Mucosa of stomach (tissue), 1 donor: ENCODE results near the gene ETNK1.
"Not testable (repeated sequence)": the region's sequence is repeated elsewhere in the genome, so short reads cannot be mapped to it uniquely, and the experiment has no call there.

Source experiments
- H3K27me3 ChIP-seq: one replicate; pipeline ENCODE4 v1.7.0; 2013; ENCODE audit warnings: mild to moderate bottlenecking, low read length; ENCODE audit not compliant: control insufficient read depth, insufficient read depth
- H3K36me3 ChIP-seq: one replicate; pipeline ENCODE4 v1.7.0; 2013; ENCODE audit warnings: low read length; ENCODE audit not compliant: control insufficient read depth, insufficient read depth
- H3K4me1 ChIP-seq: one replicate; pipeline ENCODE4 v1.7.0; 2013; ENCODE audit warnings: mild to moderate bottlenecking, low read length; ENCODE audit not compliant: control insufficient read depth, insufficient read depth
- H3K4me3 ChIP-seq: one replicate; pipeline ENCODE4 v1.7.0; 2013; ENCODE audit warnings: low read length
- H3K9ac ChIP-seq: one replicate; pipeline ENCODE4 v1.7.0; 2013; ENCODE audit warnings: mild to moderate bottlenecking, low read length, moderate library complexity
- H3K9me3 ChIP-seq: one replicate; pipeline ENCODE4 v1.7.0; 2013; ENCODE audit warnings: mild to moderate bottlenecking, low read length, moderate library complexity; ENCODE audit not compliant: control insufficient read depth
- donor health status: Pancreatic carcinoma.

ETNK1 gene, protein sequence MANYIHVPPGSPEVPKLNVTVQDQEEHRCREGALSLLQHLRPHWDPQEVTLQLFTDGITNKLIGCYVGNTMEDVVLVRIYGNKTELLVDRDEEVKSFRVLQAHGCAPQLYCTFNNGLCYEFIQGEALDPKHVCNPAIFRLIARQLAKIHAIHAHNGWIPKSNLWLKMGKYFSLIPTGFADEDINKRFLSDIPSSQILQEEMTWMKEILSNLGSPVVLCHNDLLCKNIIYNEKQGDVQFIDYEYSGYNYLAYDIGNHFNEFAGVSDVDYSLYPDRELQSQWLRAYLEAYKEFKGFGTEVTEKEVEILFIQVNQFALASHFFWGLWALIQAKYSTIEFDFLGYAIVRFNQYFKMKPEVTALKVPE

GRCh38 chr12:22624870-22625761 lies at the start of gene ETNK1:
TSS of gene ETNK1 (plus strand) at chr12:22625171. CDS start at chr12:22625431, 260 bp downstream.
- no peaks in the 10 kb centered on the region for H3K9me3 ChIP-seq

DNA sequence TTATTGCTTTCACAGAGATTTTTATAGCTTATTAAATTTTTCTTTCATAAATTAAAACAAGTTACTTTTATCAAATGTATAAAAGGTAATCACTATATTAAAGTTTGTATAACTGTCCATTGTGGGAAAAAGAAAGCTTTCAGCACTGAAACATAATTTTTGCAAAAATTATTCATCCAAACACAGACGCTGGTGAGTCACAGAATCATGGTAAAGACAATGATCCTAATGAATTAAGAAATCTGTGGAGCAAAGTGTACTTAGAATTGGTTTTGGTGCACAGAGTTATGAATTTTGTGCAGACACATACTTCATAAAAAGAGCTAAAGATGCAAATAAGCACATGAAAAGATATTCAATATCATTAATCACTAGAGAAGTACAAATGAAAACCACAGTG lies 48.9 kb upstream of the ETNK1 start:
- H3K36me3 ChIP-seq: no peaks in the 10 kb centered on the region
- no peak overlapping the region for H3K4me3 ChIP-seq
- no peaks in the 10 kb centered on the region for H3K27me3 ChIP-seq
- H3K4me1 ChIP-seq: peaks cover 41% of the 10 kb centered on the region
- H3K9ac ChIP-seq: no peak overlapping the region
- no peaks in the 10 kb centered on the region for H3K9me3 ChIP-seq

More at GRCh38 chr12:22624870-22625761, at the start of gene ETNK1:
- peak within 1 kb of the TSS; percentile 99 for H3K9ac ChIP-seq
- peaks cover 6% of the 10 kb centered on the region for H3K4me1 ChIP-seq
- H3K36me3 ChIP-seq: no peaks in the 10 kb centered on the region
- no peaks in the 10 kb centered on the region for H3K27me3 ChIP-seq
- H3K4me3 ChIP-seq: peak within 1 kb of the TSS; percentile 95

GRCh38 chr12:22576473-22576872 lies 48.5 kb upstream of the ETNK1 start:
- Histone ChIP-seq H3K9ac (no peak overlapping the region), H3K9me3 (no peaks in the 10 kb centered on the region), H3K36me3 (no peaks in the 10 kb centered on the region), H3K4me3 (no peak overlapping the region), H3K27me3 (no peaks in the 10 kb centered on the region), H3K4me1 (peaks cover 41% of the 10 kb centered on the region)

- no peaks in the 10 kb centered on the region for H3K9me3 ChIP-seq
- H3K27me3 ChIP-seq: no peaks in the 10 kb centered on the region
- H3K9ac ChIP-seq: no peak overlapping the region
- no peak overlapping the region for H3K4me3 ChIP-seq
- H3K4me1 ChIP-seq: peaks cover 37% of the 10 kb centered on the region
- H3K36me3 ChIP-seq: no peaks in the 10 kb centered on the region
These were observed 47.3 kb upstream of the ETNK1 start for GRCh38 chr12:22577667-22578066.

GRCh38 chr12:22578328-22578727 lies 46.6 kb upstream of the ETNK1 start:
- H3K9ac ChIP-seq: no peak overlapping the region
- no peaks in the 10 kb centered on the region for H3K36me3 ChIP-seq
- peaks cover 34% of the 10 kb centered on the region for H3K4me1 ChIP-seq
- no peaks in the 10 kb centered on the region for H3K9me3 ChIP-seq
- H3K4me3 ChIP-seq: no peak overlapping the region
- H3K27me3 ChIP-seq: no peaks in the 10 kb centered on the region

DNA sequence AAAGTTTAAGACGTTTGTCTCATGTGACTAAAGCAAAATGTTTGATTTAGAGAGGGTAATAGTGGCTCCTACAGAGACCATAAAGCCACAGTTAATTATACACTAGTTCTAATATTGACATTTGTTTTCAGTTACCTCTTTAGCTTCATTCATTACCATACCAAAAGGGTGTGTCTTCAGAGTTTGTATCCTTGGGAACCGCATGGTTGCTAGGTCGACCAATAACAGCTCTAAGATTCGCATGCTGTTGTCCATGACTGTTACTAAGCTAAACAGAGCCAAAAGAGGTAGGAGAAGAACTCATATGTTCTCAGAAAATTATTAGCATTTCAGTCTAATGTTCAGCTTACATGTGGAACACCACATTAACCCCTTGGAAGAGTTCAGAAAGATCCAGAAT lies 36.2 kb upstream of the ETNK1 start:
- Histone ChIP-seq H3K4me3 (no peak overlapping the region), H3K27me3 (no peaks in the 10 kb centered on the region), H3K9me3 (no peaks in the 10 kb centered on the region), H3K9ac (no peak overlapping the region), H3K4me1 (peaks cover 5% of the 10 kb centered on the region), H3K36me3 (no peaks in the 10 kb centered on the region)

DNA sequence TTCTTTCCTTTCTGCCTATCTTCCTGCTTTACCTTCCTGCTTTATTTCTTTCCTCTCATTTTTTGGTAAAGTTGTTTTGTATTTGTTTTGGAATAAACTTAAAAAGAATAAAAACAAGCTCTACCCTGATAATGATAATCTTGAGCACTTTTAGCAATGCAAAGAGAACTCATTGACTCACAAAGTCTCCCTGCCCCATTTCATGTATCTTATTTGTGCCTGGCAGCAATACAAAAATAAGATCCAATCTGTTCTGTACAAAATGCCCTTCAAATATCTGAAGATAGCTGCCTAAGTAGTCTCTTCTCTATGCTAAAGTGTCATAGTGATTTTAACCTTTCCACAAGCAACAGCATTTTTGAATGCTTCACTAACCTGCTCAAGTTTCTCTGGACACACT lies 31.1 kb upstream of the ETNK1 start:
- Histone ChIP-seq H3K9ac (no peak overlapping the region), H3K27me3 (no peaks in the 10 kb centered on the region), H3K9me3 (no peaks in the 10 kb centered on the region)

DNA sequence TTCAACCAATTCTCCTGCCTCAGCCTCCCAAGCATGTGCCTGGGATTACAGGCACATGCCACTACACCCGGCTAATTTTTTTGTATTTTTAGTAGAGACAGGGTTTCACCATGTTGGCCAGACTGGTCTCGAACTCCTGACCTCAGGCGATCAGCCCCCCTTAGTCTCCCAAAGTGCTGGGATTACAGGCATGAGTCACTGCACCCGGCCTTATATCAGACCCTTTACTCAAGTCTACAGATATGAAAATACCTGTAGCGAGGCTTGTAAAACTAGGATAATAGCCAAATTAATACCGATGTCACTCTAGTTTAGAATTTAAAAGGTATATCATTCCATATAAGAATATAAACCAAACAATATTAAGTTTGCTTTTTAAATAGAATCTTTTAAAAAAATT lies 27.4 kb upstream of the ETNK1 start:
- not testable (repeated sequence) for H3K36me3 ChIP-seq, H3K9me3 ChIP-seq, H3K9ac ChIP-seq, H3K4me3 ChIP-seq, H3K27me3 ChIP-seq
- peaks cover 18% of the 10 kb centered on the region for H3K4me1 ChIP-seq

More for the DNA sequence above, 31.1 kb upstream of the ETNK1 start:
- Histone ChIP-seq H3K4me3 (no peak overlapping the region), H3K36me3 (no peaks in the 10 kb centered on the region), H3K4me1 (peaks cover 18% of the 10 kb centered on the region)

DNA sequence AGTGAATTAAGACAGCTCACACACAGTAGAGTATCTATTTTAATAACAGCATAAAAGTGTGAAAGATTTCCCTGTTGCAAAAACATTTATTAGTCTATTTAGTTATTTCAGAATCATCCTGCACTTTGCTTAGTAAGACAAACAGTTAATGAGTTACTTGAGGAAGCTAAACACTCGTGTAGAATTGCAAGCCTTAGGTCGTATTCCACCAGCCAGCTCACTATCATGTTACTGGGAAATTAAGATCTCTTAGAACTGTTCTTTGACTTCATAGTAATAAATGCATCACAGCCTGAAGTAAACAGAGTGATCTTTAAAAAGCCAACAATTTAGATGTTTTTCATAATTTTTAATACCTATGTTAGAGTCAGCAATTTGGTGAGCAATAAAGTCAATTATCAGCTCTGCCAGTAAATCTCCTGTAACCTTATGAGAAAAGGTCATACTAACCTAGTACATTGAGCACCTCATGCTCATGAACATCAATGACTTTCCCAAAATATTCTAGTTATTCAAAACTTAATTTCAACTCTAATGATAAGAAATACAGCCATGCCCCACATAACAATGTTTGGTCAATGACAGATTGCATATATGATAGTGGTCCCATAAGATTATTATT lies 26.7 kb upstream of the ETNK1 start:
- Histone ChIP-seq H3K36me3 (no peaks in the 10 kb centered on the region), H3K9me3 (no peaks in the 10 kb centered on the region), H3K27me3 (no peaks in the 10 kb centered on the region), H3K9ac (no peak overlapping the region), H3K4me3 (no peak overlapping the region), H3K4me1 (peaks cover 18% of the 10 kb centered on the region)

DNA sequence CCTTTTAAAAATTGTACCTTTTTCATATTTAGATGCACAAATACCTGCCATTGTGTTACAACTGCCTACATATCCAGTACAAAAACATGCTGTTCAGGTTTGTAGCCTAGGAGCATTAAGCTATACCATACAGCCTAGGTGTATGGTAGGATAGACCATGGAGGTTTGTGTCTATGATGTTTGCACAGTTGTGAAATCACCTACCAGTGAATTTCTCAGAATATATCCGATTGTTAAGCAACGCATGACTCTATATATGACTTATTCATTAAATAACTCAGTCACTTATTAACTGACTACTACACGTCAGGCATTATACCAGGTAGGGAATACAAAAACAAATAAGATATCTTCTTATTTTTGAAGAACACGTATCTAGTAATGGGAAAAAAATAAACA lies 26.2 kb upstream of the ETNK1 start:
- Histone ChIP-seq H3K4me1 (peaks cover 18% of the 10 kb centered on the region), H3K27me3 (no peaks in the 10 kb centered on the region)

GRCh38 chr12:22600181-22600580 lies 24.8 kb upstream of the ETNK1 start:
- no peaks in the 10 kb centered on the region for H3K27me3 ChIP-seq
- no peak overlapping the region for H3K4me3 ChIP-seq
- H3K36me3 ChIP-seq: no peaks in the 10 kb centered on the region
- no peak overlapping the region for H3K9ac ChIP-seq
- H3K9me3 ChIP-seq: no peaks in the 10 kb centered on the region
- H3K4me1 ChIP-seq: peaks cover 18% of the 10 kb centered on the region

More for the DNA sequence above, 26.2 kb upstream of the ETNK1 start:
- no peak overlapping the region for H3K9ac ChIP-seq
- H3K36me3 ChIP-seq: no peaks in the 10 kb centered on the region
- H3K4me3 ChIP-seq: no peak overlapping the region
- H3K9me3 ChIP-seq: no peaks in the 10 kb centered on the region

DNA sequence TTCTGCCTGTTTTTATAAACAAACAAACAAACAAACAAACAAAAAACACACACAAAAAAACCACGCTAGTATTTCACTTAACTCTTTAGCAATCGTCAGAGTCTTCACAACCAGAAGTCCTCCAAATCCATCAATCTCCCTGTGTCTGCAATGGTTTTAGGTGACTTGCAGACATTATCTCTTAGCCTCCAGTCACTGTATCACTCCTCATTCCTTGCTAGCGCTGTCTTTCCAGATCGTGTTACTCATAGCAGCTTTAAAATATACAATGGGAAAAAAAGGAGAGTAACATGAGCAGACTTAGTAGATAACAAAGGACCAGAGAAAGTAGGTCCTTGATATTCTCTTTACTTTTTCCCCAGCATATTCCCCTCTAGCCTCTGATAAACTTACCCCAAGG lies 15.5 kb upstream of the ETNK1 start:
- no peaks in the 10 kb centered on the region for H3K36me3 ChIP-seq

More for the DNA sequence above, 15.5 kb upstream of the ETNK1 start:
- Histone ChIP-seq H3K9ac (no peak overlapping the region), H3K9me3 (no peaks in the 10 kb centered on the region), H3K27me3 (no peaks in the 10 kb centered on the region), H3K4me1 (no peaks in the 10 kb centered on the region), H3K4me3 (no peak overlapping the region)
